NCI-H510A treated with DMSO at 0.1 percent for 48 hours (cell line): Measurements from ENCODE around the gene SETD6.
"Not testable (repeated sequence)": the region's sequence is repeated elsewhere in the genome, so short reads cannot be mapped to it uniquely, and the experiment has no call there.

Source experiments
- DNase-seq: peaks from one replicate; lab custom pipeline; 2025; lab: John Stamatoyannopoulos, UW

SETD6 gene

DNA sequence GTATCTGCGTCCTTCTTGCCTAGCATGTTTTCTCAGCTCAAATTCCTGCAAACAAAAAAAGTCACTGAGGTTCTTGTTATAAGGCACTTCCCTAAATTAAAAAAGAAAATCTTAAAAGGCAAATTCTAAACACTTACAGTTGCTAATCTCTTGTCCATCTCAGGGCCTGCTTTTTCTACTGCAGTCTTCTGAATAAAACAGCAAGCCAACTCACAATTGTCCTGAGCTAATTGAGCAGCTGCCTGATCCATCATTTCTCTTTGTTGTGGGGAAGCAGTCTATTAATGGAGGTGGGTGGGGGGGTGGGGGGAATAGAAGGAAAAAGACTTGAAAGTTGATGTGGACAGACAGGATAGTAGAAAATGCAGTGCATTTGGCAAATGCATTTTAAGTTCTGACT is 27.0 kb downstream of the SETD6 start:
- DNase-seq = no peak

DNA sequence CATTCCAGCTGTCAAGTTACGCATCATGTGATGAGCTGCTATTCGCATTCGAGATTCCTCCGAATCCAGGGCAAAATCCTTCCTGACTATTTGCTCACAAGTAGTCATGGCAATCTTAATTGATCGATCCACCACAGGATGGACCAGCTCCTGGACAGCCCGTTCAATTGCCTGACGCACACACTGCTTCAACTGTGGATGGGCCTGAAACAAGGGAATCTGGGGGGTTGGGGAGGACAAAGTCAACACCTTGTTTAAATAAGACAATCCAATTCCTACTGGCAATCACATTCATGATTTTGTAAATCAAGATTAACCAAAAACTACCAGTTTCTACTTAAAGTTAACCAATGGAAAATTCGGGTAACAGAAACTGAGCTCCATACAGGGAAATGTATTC is 28.4 kb downstream of the SETD6 start:
- no peak for DNase-seq

DNA sequence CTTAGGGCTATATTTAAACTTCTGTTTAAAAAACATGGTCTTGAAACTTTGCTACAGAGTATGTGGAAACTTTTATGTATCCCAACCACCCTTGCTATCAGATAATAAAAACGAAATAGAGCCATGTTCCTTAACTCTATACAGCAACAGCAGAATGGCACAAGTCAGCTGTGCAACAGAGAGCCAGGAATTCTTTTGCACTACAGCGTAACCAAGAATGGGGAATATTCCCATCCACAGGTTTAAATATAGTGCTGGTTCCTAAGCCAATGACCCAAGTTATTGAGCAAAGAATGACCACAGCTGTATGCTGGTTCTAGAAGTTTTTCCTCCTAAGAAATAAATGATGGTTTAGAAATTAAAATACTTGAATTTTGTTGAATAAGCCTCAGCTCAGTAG is 33.1 kb downstream of the SETD6 start:
- no peak for DNase-seq

DNA sequence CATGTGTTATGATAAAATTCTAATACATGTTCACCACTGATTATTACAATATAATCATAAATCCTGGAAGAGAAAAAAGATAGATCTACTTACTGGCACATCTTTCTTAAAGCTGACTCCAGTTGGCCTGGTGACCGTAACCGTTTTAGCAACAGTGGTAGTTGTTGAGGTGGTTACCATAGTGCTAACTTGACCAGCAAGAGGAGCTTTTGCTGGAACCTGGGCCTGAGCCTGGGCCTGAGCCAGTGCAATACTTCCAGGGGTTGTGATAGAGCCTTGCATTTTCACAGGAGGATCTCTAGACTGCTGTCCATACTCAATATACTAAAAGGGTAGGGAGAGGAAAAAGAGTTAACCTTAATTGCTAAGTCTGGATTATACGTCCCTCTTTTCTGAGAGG is 36.2 kb downstream of the SETD6 start:
- DNase-seq = no peak

DNA sequence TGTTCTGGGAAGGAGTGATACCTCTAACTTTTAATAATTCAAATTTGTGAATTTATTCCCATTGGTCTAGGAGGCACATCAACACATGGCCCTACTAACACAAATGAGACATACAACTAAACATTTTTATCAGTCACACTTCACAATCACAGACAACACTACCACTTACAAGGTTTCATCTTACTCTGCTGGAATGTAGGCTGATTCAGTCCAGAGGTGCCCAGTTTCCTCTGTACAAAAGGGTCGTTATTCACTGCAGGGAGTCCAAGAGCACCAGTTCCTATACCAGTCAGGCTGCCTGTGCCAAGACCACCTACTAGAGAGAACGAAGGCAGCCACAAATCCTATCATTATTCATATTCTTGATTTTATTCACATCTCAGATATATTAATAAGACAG is 41.4 kb downstream of the SETD6 start:
- DNase-seq = no peak

DNA sequence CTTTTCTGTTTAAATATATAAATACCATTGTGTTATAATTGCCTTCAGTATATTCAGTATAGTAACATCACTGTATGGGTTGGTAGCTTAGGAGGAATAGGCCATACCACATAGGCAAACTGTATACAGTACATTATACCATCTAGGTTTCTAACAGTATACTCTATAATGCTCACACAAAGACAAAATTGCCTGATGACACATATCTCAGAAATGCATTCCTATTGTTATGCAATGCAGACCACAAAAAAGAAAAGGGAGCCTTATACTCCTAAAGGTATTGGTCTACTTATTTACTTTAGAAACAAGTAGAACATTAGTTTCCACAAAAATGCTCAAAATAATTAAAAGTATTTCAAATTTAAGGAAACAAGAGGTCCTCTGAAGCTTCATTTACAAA is 47.9 kb downstream of the SETD6 start:
- DNase-seq = no peak

DNA sequence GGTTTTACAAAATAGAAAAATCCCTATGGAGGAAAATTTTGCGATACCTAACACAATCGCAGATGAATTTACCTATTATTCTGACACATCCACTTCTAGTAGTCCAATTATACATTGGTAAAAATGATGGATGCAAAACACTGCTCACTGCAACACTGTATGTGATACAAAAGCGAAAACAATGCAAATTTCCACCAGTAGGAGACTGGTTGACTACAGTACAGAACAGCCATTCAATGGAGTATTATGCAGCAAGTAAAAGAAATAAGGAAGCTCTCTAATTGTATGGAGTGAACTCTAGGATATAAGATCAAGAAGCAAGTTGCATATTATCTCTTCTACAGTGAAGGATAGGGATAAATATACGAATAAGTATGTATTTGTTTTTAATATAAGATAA is 48.5 kb downstream of the SETD6 start:
- DNase-seq = no peak

DNA sequence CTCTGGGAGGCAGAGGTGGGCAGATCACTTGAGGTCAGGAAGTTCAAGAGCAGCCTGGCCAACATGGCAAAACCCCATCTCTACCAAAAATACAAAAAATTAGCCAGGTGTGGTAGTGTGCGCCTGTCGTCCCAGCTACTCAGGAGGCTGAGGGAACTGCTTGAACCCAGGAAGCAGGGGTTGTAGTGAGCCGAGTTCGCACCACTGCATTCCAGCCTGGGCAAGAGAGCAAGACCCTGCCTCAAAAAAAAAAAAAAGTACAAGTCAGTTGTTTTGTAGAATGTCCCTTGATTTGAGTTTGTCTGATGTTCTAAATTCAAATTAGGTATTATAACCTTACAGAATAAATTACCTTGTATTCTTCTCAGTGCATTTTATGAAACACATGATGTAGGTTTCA is 50.4 kb downstream of the SETD6 start:
- not testable (repeated sequence) for DNase-seq
